Stimulated activated CD4-positive, alpha-beta T cell treated with anti-CD3 and anti-CD28 coated beads, TNF-alpha, amount 100 ng/mL, for 24 hours (primary cell): Measurements from ENCODE around the gene BICDL2.

Source experiments
- DNase-seq, 3 experiments: peaks; one replicate each; pipeline ENCODE4 v3.0.0-alpha.2; 2020; ENCODE audit warnings: low read depth in 3 of 3

The BICDL2 gene

DNA sequence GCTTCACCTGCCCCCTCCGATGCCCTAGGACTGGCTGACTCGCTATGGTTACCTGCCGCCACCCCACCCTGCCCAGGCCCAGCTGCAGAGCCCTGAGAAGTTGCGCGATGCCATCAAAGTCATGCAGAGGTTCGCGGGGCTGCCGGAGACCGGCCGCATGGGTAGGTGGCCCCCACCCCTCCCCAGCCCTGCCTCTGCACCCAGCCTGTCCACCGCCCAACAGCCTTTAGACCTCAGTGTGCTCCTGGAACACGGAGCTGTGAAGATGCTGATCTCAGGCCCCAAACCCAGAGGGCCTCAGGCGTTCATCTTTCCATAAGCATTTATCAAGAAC lies 10.6 kb upstream of the BICDL2 start:
- DNase-seq, result no peak

- no peak for DNase-seq
These were observed 10.1 kb upstream of the BICDL2 start for GRCh38 chr16:3046641-3047386.

DNA sequence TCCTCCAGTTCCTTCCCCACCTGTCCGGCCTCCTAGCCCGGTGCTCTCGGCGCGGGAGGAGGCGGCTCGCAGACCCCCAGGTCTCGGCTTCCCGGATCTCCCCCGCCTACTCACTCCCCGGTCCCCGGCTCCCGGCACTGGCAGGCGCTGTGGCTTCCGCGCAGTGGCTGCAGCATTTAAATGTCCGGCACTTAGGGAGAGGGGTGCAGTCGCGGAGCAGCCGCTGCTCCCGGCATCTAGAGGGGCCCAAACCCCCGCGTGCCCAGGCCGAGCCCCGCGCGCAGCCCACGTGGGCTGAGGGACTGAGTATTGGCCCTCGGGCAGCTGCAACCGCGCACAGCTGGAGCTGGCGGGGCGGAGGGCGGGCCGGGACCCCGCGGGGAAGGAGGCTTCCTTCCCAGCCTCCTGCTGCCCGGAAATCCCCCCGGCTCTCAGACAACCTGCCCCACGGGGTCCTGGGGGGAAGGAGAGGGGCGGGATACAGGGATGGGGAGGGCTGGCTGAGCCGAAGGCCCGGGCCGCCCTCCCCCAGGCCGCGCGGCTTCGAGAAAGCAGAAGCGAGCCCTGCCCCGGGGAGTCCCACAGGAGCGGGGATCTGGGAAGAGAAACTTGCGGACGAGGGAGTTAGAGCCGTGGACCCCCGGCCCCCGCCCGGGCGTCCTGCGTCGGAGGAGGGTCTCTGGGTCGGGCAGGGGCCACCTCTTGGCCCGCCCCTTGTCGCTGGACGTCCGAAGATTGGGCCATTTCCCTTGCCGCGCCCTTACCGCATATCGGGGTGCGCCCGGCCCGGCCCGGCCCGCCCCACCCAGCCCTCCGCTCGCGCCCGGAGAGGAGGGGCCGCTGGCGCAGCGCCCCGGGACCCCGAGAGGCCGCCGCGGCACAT lies 9.3 kb upstream of the BICDL2 start, which contains the start of gene MMP25:
TSS of gene MMP25 (plus strand) at position 804 of the 883 bp plus-strand sequence. CDS start 357 bp downstream, outside the sequence.
- DNase-seq, result no peak

GRCh38 chr16:3044708-3045107 lies 8.0 kb upstream of the BICDL2 start:
- DNase-seq, result no peak

- no peak for DNase-seq
These were observed 5.6 kb upstream of the BICDL2 start for GRCh38 chr16:3042376-3042775.

DNA sequence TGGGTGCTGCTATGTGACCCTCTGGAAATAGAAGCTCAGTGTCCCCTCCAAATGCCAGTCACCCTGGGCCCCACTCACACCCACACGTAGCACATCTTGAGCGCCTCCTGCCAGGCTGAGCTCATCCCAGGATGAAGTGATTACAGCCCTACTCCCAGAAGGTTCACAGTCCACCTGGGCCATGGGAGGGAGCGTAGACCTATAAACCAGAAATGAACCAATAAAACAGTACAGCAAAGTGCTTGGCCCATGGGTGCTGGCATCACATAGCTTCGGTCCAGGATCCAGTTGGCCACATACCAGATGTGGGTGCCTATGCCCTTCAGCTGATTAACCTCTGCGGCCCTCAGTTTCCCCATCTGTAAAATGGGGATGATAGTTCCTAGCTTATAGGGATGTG lies 2.2 kb upstream of the BICDL2 start:
- no peak for DNase-seq

GRCh38 chr16:3038256-3038655 lies 1.5 kb upstream of the BICDL2 start:
- no peak for DNase-seq

- no peak for DNase-seq
These were observed 595 bp downstream of the BICDL2 start for GRCh38 chr16:3035972-3036725.

GRCh38 chr16:3035289-3035971 lies 1.3 kb downstream of the BICDL2 start:
- DNase-seq, result no peak

GRCh38 chr16:3032624-3033023 lies 4.1 kb downstream of the BICDL2 start:
- no peak for DNase-seq

DNA sequence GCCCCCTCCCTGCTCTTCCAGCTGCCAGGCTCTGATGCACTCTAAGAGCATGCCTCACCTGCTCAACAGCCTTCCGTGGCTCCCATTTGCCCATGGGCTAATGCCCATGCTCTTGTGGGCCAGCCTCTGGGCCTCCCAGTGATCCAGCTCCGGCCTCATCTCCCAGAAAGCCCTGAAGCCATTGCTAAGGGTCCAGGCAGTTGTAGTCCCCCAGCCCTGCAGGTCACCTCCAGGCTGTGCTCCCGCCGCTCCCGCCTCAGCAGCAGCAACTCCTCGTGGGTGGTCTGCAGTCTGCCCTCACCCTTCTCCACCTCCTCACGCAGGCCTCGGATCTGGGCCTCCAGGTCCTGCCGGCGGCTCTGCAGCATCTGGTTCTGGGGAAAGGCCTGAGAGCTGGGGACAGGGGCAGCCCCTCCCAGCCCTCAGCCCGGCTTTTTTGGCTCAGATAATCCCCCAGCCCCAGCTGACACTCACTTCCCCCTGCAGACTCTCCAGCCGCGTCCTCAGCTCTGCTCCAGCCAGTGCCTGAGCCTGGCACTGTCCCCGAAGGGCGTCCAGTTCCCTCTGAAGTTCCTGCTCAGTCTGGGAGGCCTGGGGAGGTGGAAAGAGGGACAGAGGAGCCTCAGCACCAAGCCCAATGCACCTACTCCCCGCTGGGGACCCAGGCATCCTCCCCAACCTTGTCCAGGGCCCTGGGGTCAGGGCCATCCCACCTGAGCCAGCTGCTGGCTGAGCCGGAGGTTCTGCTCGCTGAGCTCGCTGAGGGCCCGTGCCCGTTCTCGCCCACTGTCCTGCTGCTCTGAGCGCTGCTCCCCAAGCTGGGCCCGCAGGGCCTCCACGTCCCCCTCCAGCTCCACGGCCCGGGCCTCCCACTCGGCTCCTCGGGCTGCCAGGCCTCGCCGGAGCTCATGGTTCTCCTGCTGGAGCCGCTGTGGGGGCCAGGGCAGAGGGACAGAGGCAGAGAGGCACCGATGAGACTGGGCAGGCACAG lies 6.2 kb downstream of the BICDL2 start:
- no peak for DNase-seq

GRCh38 chr16:3029491-3030221 lies 7.1 kb downstream of the BICDL2 start:
- DNase-seq, result peak in 1 of 3 experiments; percentile 59

GRCh38 chr16:3028716-3029319 lies 7.9 kb downstream of the BICDL2 start:
- no peak for DNase-seq

DNA sequence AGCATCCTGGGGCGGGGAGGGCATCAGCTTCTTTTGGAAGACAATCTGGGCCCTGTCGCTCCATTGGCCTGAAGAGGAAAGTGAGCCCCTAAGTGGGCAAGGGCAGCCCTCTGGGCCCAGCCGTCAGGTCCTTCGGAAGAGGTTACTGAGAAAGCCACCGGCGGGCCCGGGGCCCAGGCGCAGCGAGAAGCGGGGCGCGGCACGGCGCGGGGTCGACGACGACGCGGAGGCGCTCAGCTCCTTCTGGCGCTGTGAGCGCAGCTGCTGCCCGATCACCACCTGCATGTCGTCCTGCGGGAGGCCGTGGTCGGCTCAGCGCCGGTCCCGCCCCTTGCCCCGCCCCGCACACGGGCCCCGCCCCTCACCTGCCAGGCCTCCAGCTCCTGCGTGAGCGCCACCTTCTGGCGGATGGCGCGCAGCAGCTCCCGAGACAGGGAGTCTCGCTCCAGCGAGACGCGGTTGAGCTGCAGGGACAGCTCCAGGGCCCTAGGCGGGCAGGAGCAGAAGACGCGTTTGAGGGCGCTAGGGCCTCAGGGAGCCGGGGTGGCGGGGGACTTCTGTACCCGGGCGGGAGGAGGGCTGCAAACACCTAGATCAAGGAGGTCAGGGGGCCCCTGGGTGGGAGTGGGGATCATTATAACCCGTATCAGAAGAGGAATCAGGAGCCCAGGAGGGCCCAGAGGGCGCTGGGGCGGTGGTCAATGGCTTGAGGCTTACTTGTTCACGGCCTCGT lies 8.6 kb downstream of the BICDL2 start:
- DNase-seq, result peak; percentile 76 to 89 (median 80)

DNA sequence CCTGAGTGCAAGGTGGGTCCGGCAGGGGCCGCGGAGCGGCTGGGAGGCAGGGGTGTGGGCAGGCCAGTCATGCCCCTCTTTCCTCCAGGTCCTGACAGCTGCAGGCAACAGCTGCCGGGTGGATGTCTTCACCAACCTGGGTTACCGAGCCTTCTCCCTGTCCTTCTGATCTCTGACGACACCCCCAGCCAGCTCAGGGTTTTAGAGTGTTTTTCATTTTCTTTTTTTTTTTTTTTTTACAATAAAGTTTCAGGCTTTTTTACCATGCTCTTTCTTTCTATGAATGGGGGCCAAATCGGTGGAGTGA lies 9.3 kb downstream of the BICDL2 start:
- DNase-seq, result no peak

- no peak for DNase-seq
These were observed 9.9 kb downstream of the BICDL2 start for GRCh38 chr16:3026609-3027488.

- DNase-seq, result no peak
These were observed 10.8 kb downstream of the BICDL2 start for GRCh38 chr16:3026003-3026378.
